HCT116 (cell line): ENCODE results near the gene MICU2.

Source experiments
- EZH2 ChIP-seq: fragments of 200-600 bp; sonication (generic); IDR thresholded peaks from 2 replicates; pipeline ENCODE4 v1.6.1; 2017; ENCODE audit warnings: antibody characterized with exemption, mixed run types
- EZH2phosphoT487 ChIP-seq: fragments of 200-600 bp; IDR thresholded peaks from 2 replicates; pipeline ENCODE4 v1.6.1; 2018; ENCODE audit warnings: antibody characterized with exemption, borderline replicate concordance

- TF ChIP-seq EZH2phosphoT487, result no peak
- no peak for TF ChIP-seq EZH2
Observed at GRCh38 chr13:21546372-21546771, 57.6 kb downstream of the MICU2 start.
